ENCODE data around the gene EPHB1. TPM values are rescaled to one million over a fixed set of nuclear protein-coding genes. Genes with fewer than 3 reads are reported as not detected.

Gene EPHB1
- total RNA-seq, 4 donors from 2014 or later = 0.30 to 5.3 (median 2.6) TPM

- Histone ChIP-seq H3K36me3 (no peaks in the 10 kb centered on the region), H3K9me3 (no peaks in the 10 kb centered on the region), H3K27me3 (no peaks in the 10 kb centered on the region), H3K4me1 (no peaks in the 10 kb centered on the region), H3K27ac (no peak overlapping the region), H3K4me3 (no peak overlapping the region)
- TF ChIP-seq EP300 (IDR thresholded peaks at IDR 0.05) = no peak
- TF ChIP-seq CTCF (IDR thresholded peaks at IDR 0.05) = no peak
- TF ChIP-seq POLR2A (IDR thresholded peaks at IDR 0.05) = no peak
- WGBS, 2 donors = 72 to 73% methylated on average over 4 of the region's 4 CpGs
- no peak for DNase-seq (ENCODE audit: low spot score in 2 of 2)
Measured at GRCh38 chr3:134880431-134880830, 85.4 kb downstream of the EPHB1 start.

- 80% methylated on average over 4 of the region's 4 CpGs for WGBS, 2 donors
- no peaks in the 10 kb centered on the region for H3K9me3 ChIP-seq
Measured at GRCh38 chr3:134881305-134881704, 86.2 kb downstream of the EPHB1 start.

GRCh38 chr3:134883697-134884385 lies 88.8 kb downstream of the EPHB1 start:
- DNase-seq (ENCODE audit: low spot score in 2 of 2) = no peak
- 84 to 85% methylated on average over 5 of the region's 5 CpGs for WGBS, 2 donors

More at GRCh38 chr3:134881305-134881704, 86.2 kb downstream of the EPHB1 start:
- no peaks in the 10 kb centered on the region for H3K36me3 ChIP-seq
- no peak for DNase-seq (ENCODE audit: low spot score in 2 of 2)
- H3K4me3 ChIP-seq = no peak overlapping the region
- H3K27ac ChIP-seq = no peak overlapping the region
- TF ChIP-seq CTCF (IDR thresholded peaks at IDR 0.05) (no peak), EP300 (IDR thresholded peaks at IDR 0.05) (no peak)
- H3K27me3 ChIP-seq = no peaks in the 10 kb centered on the region
- no peaks in the 10 kb centered on the region for H3K4me1 ChIP-seq

GRCh38 chr3:134885877-134886621 lies 91.0 kb downstream of the EPHB1 start:
- TF ChIP-seq POLR2A (IDR thresholded peaks at IDR 0.05) = no peak
- no peak for TF ChIP-seq EP300 (IDR thresholded peaks at IDR 0.05)
- TF ChIP-seq CTCF (IDR thresholded peaks at IDR 0.05) = no peak
- peaks cover 0 to 4% (median 0%) of the 10 kb centered on the region in 4 donors for H3K9me3 ChIP-seq
- H3K27me3 ChIP-seq = no peaks in the 10 kb centered on the region
- no peaks in the 10 kb centered on the region for H3K4me1 ChIP-seq
- H3K4me3 ChIP-seq = no peak overlapping the region
- no peak overlapping the region for H3K27ac ChIP-seq
- 60 to 64% methylated on average over 6 of the region's 6 CpGs for WGBS, 2 donors
- H3K36me3 ChIP-seq = no peaks in the 10 kb centered on the region
- no peak for DNase-seq (ENCODE audit: low spot score in 2 of 2)

More at GRCh38 chr3:134883697-134884385, 88.8 kb downstream of the EPHB1 start:
- H3K36me3 ChIP-seq = no peaks in the 10 kb centered on the region
- no peaks in the 10 kb centered on the region for H3K27me3 ChIP-seq
- H3K4me1 ChIP-seq = no peaks in the 10 kb centered on the region
- no peak overlapping the region for H3K27ac ChIP-seq
- H3K9me3 ChIP-seq = no peaks in the 10 kb centered on the region
- H3K4me3 ChIP-seq = no peak overlapping the region
- TF ChIP-seq EP300 (IDR thresholded peaks at IDR 0.05) = no peak
- no peak for TF ChIP-seq POLR2A (IDR thresholded peaks at IDR 0.05)
- no peak for TF ChIP-seq CTCF (IDR thresholded peaks at IDR 0.05)

GRCh38 chr3:134886991-134887390 lies 91.9 kb downstream of the EPHB1 start:
- Histone ChIP-seq H3K4me3 (no peak overlapping the region), H3K36me3 (no peaks in the 10 kb centered on the region), H3K27me3 (no peaks in the 10 kb centered on the region), H3K27ac (no peak overlapping the region), H3K4me1 (no peaks in the 10 kb centered on the region), H3K9me3 (peaks cover 0 to 12% (median 0%) of the 10 kb centered on the region in 4 donors)
- TF ChIP-seq EP300 (IDR thresholded peaks at IDR 0.05) = no peak
- no peak for TF ChIP-seq CTCF (IDR thresholded peaks at IDR 0.05)
- no peak for TF ChIP-seq POLR2A (IDR thresholded peaks at IDR 0.05)
- no peak for DNase-seq (ENCODE audit: low spot score in 2 of 2)
- WGBS, 2 donors = 79 to 85% methylated on average over 4 of the region's 4 CpGs
